MM.1S (cell line): ENCODE results near the gene MED15.
"Not testable (repeated sequence)": the region's sequence is repeated elsewhere in the genome, so short reads cannot be mapped to it uniquely, and the experiment has no call there.

Source experiments
- DNase-seq: peaks from one replicate; pipeline ENCODE4 v3.0.0-alpha.2; 2015
- H2AFZ ChIP-seq: fragments of 300-600 bp; sonication (generic); 2 replicates; pipeline ENCODE4 v1.6.0; 2016; ENCODE audit warnings: antibody characterized with exemption, low read length
- H3F3A ChIP-seq: fragments of 300-600 bp; sonication (generic); 2 replicates; pipeline ENCODE4 v1.6.1; 2016; ENCODE audit warnings: mild to moderate bottlenecking, antibody characterized with exemption, low read length, moderate library complexity, mixed read lengths; ENCODE audit not compliant: insufficient read depth
- H3K27ac ChIP-seq: fragments of 300-600 bp; sonication (generic); 2 replicates; pipeline ENCODE4 v1.5.1; 2016; ENCODE audit warnings: mild to moderate bottlenecking, low read length
- H3K27me3 ChIP-seq: fragments of 300-600 bp; sonication (generic); replicated peaks from 2 replicates; pipeline ENCODE4 v1.6.0; 2016; ENCODE audit warnings: low read length; ENCODE audit not compliant: insufficient read depth
- H3K36me3 ChIP-seq: fragments of 300-600 bp; sonication (generic); replicated peaks from 2 replicates; pipeline ENCODE4 v1.6.1; 2016; ENCODE audit warnings: mild to moderate bottlenecking, low read length, mixed read lengths; ENCODE audit not compliant: insufficient read depth
- H3K4me1 ChIP-seq: fragments of 300-600 bp; sonication (generic); 2 replicates; pipeline ENCODE4 v1.6.1; 2016; ENCODE audit warnings: low read length, mixed read lengths
- H3K4me2 ChIP-seq: fragments of 300-600 bp; sonication (generic); 2 replicates; pipeline ENCODE4 v1.6.0; 2016; ENCODE audit warnings: low read depth, low read length
- H3K4me3 ChIP-seq: fragments of 300-600 bp; sonication (generic); 2 replicates; pipeline ENCODE4 v1.5.1; 2016; ENCODE audit warnings: low read length, mixed read lengths
- H3K79me2 ChIP-seq: fragments of 300-600 bp; sonication (generic); 2 replicates; pipeline ENCODE4 v1.6.1; 2016; ENCODE audit warnings: mixed run types, low read length, mixed read lengths
- H3K9ac ChIP-seq: fragments of 300-600 bp; sonication (generic); 2 replicates; pipeline ENCODE4 v1.6.1; 2016; ENCODE audit warnings: low read length, mixed read lengths
- H3K9me2 ChIP-seq: fragments of 300-600 bp; sonication (generic); replicated peaks from 2 replicates; pipeline ENCODE4 v1.6.1; 2016; ENCODE audit warnings: mild to moderate bottlenecking, low read length, mixed read lengths; ENCODE audit not compliant: insufficient read depth
- H3K9me3 ChIP-seq: fragments of 300-600 bp; sonication (generic); replicated peaks from 2 replicates; pipeline ENCODE4 v1.6.1; 2016; ENCODE audit warnings: mild to moderate bottlenecking, low read length, mixed read lengths; ENCODE audit not compliant: insufficient read depth
- H4K20me1 ChIP-seq: fragments of 300-600 bp; sonication (generic); 2 replicates; pipeline ENCODE4 v1.6.1; 2016; ENCODE audit warnings: mild to moderate bottlenecking, low read length, moderate library complexity, mixed read lengths; ENCODE audit not compliant: insufficient read depth
- EZH2 ChIP-seq: fragments of 300-600 bp; sonication (generic); optimal IDR thresholded peaks from 2 replicates; pipeline ENCODE3; 2017; ENCODE audit warnings: low read depth, mild to moderate bottlenecking, antibody characterized with exemption, low read length, mixed read lengths
- EZH2phosphoT487 ChIP-seq: fragments of 300-600 bp; sonication (generic); IDR thresholded peaks from 2 replicates; pipeline ENCODE4 v1.6.1; 2018; ENCODE audit warnings: antibody characterized with exemption, low read length
- TF ChIP-seq, protein P1 (sequence below): fragments of 300-600 bp; sonication (generic); IDR thresholded peaks from 2 replicates; pipeline ENCODE4 v1.5.1; 2016; ENCODE audit warnings: antibody characterized with exemption, low read length, mixed read lengths

The MED15 gene

DNA sequence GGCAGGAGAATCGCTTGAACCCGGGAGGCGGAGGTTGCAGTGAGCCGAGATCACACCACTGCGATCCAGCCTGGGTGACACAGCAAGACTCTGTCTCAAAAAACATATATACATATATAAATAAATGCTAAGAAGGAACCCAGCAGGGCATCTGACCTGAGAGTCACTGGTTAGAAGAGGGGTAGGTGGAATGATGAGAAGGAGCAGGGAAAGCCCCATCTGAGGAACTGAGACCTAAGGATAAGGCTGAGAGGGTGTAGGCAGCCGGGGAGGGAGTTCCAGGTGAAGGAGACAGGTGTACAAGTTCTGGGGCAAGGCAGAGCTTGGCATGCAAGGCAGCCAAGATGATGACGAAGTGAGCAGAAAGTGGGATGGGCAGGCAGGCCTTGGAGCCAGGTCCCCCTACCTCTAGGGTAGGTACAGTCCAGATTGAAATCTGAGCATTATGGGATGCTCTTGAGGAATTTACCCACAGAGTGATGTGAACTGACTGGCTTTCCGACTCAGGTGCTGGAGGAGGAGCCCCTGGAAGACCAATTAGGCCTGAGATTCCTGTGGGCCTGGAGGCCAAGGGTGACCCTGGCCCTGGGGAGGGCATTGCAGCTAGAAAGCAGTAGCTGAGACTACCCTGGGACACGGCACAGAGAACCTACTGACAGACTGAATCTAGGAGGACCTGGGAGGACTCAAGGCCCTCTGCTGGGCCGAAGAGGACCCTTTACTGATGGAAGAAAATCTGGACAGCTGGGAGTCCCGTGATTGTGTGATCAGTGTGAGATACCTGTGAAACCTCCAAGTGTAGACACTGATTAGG lies 34.6 kb upstream of the MED15 start:
- no peaks in the 10 kb centered on the region for H3K79me2 ChIP-seq
- H3K36me3 ChIP-seq = no peaks in the 10 kb centered on the region
- no peak overlapping the region for H3K27ac ChIP-seq
- no peaks in the 10 kb centered on the region for H3K9me3 ChIP-seq
- no peaks in the 10 kb centered on the region for H4K20me1 ChIP-seq
- no peak for DNase-seq
- peaks cover 14% of the 10 kb centered on the region for H3K4me1 ChIP-seq
- H3K27me3 ChIP-seq = no peaks in the 10 kb centered on the region
- no peak overlapping the region for H3K4me2 ChIP-seq
- H3F3A ChIP-seq = no peaks in the 10 kb centered on the region
- H3K9ac ChIP-seq = no peak overlapping the region
- H2AFZ ChIP-seq = no peak overlapping the region
- H3K4me3 ChIP-seq = no peak overlapping the region
- TF ChIP-seq, protein P1, sequence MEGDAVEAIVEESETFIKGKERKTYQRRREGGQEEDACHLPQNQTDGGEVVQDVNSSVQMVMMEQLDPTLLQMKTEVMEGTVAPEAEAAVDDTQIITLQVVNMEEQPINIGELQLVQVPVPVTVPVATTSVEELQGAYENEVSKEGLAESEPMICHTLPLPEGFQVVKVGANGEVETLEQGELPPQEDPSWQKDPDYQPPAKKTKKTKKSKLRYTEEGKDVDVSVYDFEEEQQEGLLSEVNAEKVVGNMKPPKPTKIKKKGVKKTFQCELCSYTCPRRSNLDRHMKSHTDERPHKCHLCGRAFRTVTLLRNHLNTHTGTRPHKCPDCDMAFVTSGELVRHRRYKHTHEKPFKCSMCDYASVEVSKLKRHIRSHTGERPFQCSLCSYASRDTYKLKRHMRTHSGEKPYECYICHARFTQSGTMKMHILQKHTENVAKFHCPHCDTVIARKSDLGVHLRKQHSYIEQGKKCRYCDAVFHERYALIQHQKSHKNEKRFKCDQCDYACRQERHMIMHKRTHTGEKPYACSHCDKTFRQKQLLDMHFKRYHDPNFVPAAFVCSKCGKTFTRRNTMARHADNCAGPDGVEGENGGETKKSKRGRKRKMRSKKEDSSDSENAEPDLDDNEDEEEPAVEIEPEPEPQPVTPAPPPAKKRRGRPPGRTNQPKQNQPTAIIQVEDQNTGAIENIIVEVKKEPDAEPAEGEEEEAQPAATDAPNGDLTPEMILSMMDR = no peak
- no peaks in the 10 kb centered on the region for H3K9me2 ChIP-seq

DNA sequence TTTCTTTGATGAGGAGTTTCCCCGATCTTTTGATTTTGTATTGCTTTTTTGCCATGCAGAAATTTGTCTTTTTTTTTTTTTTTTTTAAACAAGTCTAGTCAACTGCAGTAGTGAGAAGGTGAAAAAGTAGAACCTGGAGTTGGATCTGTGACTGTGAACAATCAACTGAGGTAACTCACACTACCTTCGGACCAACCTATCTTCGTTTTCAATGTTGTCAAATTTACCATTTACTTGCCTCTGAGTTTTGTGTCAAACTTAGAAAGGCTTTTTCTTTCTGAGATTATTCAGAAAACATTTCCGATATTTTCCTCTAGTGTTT lies 32.3 kb upstream of the MED15 start:
- Histone ChIP-seq H3K27ac (no peak overlapping the region), H3K4me2 (no peak overlapping the region), H3K9me2 (no peaks in the 10 kb centered on the region), H3K79me2 (no peaks in the 10 kb centered on the region), H3K4me3 (no peak overlapping the region), H3K36me3 (no peaks in the 10 kb centered on the region), H3K9me3 (no peaks in the 10 kb centered on the region), H3K4me1 (no peaks in the 10 kb centered on the region), H4K20me1 (no peaks in the 10 kb centered on the region), H2AFZ (no peak overlapping the region), H3K9ac (no peak overlapping the region), H3K27me3 (no peaks in the 10 kb centered on the region), H3F3A (no peaks in the 10 kb centered on the region)
- no peak for TF ChIP-seq EZH2
- TF ChIP-seq, protein P1 = no peak
- no peak for TF ChIP-seq EZH2phosphoT487
- DNase-seq = no peak

DNA sequence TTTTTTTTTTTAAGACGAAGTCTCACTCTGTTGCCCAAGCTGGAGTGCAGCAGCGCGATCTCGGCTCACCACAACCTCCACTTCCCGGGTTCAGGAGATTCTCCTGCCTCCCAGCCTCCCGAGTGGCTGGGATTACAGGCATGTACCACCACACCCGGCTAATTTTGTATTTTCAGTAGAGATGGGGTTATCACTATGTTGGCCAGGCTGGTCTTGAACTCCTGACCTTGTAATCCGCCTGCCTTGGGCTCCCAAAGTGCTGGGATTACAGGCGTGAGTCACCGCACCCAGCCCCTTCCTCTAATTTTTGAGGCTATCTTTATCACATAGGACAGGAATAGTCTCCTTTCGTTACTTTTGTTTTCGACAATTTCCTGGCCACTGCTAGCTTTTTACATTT lies 31.8 kb upstream of the MED15 start:
- not testable (repeated sequence) for H3K79me2 ChIP-seq, H3K27me3 ChIP-seq, H3K9ac ChIP-seq, H3K4me3 ChIP-seq, H3K9me3 ChIP-seq, H3F3A ChIP-seq, H3K4me2 ChIP-seq, H3K27ac ChIP-seq, DNase-seq, H4K20me1 ChIP-seq, H3K9me2 ChIP-seq, H3K4me1 ChIP-seq, H3K36me3 ChIP-seq, H2AFZ ChIP-seq

DNA sequence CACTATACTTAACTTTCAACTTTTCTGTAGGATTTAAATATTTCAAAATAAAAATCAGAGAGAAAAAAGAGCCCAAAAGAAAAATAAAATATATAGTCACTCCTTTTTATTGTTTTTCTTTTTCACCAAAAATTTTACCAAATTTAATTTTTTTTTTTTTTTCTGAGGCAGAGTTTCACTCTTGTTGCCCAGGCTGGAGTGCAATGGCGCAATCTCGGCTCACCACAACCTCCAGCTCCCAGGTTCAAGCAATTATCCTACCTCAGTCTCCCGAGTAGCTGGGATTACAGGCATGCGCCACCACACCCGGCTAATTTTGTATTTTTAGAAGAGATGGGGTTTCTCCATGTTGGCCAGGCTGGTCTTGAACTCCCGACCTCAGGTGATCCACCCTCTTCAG lies 29.4 kb upstream of the MED15 start:
- not testable (repeated sequence) for H3K27ac ChIP-seq, H3K79me2 ChIP-seq, H3K27me3 ChIP-seq, H3F3A ChIP-seq, H4K20me1 ChIP-seq, H3K9me3 ChIP-seq, DNase-seq, H3K4me3 ChIP-seq, H3K9me2 ChIP-seq, H3K9ac ChIP-seq, H3K36me3 ChIP-seq, H3K4me1 ChIP-seq, H2AFZ ChIP-seq, H3K4me2 ChIP-seq
